Measurements from ENCODE around the gene AGFG2.
A peak's percentile ranks its signal among the peaks of the same experiment; 100 is the strongest.

DNA sequence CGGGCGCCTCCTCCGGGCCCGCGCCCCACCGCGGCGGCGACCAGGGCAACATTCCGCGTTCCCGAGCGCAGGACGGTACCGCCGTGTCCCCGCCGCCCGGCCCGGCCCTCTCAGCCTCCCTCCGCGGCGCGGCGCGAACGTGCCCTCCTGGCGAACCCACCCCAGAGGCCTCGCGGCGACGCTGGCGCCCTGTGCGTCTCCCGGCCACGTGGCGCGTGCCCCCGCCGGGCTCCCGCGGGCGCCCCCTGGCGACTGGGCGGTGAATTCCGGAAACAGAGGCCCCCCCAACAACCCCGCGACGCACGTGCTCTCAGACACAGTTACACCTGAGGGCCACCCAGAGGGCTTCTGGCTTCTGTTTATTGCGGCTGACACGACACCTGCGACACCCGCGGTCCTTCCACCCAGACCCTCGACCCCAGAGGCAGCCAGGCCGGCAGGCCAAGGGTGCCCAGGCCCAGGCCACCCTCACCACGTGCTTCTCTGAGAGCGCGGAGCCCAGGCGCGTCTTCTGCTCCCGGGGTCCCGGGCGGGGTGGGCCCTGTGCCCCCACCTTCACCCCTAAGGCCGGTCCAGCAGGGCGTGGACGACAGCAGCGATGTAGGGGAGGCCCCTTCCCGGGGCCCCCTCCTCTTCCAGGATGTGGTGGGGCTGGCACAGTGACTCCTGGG, 34.8 kb downstream of the AGFG2 start, which contains the start of gene SAP25:
- TF ChIP-seq ZSCAN20 (CRISPR knock-in tag; IDR thresholded peaks at IDR 0.05; ENCODE audit: borderline replicate concordance) (no peak), TEAD2 (CRISPR knock-in tag; IDR thresholded peaks at IDR 0.05) (no peak), TARDBP (CRISPR knock-in tag; IDR thresholded peaks at IDR 0.05) (no peak), SNRNP70 (IDR thresholded peaks at IDR 0.05; ENCODE audit: low read depth, low read length) (0 out of 2 replicates have a peak, but pooled peaks have one; percentile 51), TCF7L2 (IDR thresholded peaks at IDR 0.05; ENCODE audit: low read depth, low read length) (no peak), YEATS4 (CRISPR knock-in tag; IDR thresholded peaks at IDR 0.05; ENCODE audit: borderline replicate concordance) (no peak), ERF (CRISPR knock-in tag; IDR thresholded peaks at IDR 0.05) (no peak), RAD21 (CRISPR knock-in tag; IDR thresholded peaks at IDR 0.05) (no peak), NONO (IDR thresholded peaks at IDR 0.05) (no peak), NONO (CRISPR knock-in tag; conservative IDR thresholded peaks at IDR 0.05) (no peak)
- TF ChIP-seq, protein P1, sequence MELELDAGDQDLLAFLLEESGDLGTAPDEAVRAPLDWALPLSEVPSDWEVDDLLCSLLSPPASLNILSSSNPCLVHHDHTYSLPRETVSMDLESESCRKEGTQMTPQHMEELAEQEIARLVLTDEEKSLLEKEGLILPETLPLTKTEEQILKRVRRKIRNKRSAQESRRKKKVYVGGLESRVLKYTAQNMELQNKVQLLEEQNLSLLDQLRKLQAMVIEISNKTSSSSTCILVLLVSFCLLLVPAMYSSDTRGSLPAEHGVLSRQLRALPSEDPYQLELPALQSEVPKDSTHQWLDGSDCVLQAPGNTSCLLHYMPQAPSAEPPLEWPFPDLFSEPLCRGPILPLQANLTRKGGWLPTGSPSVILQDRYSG (CRISPR knock-in tag; IDR thresholded peaks at IDR 0.05) = no peak
- TF ChIP-seq, protein P2, sequence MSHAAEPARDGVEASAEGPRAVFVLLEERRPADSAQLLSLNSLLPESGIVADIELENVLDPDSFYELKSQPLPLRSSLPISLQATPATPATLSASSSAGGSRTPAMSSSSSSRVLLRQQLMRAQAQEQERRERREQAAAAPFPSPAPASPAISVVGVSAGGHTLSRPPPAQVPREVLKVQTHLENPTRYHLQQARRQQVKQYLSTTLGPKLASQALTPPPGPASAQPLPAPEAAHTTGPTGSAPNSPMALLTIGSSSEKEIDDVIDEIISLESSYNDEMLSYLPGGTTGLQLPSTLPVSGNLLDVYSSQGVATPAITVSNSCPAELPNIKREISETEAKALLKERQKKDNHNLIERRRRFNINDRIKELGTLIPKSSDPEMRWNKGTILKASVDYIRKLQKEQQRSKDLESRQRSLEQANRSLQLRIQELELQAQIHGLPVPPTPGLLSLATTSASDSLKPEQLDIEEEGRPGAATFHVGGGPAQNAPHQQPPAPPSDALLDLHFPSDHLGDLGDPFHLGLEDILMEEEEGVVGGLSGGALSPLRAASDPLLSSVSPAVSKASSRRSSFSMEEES (CRISPR knock-in tag; IDR thresholded peaks at IDR 0.05) = no peak
